Activated CD4-positive, alpha-beta T cell treated with anti-CD3 and anti-CD28 coated beads, Interleukin-2, amount 50 U/mL, for 4 hours (primary cell): ENCODE data around the gene MACROD1.

Experiments used
- DNase-seq, 2 experiments: peaks; one replicate each; pipeline ENCODE4 v3.0.0-alpha.2; 2020

The MACROD1 gene

GRCh38 chr11:64069401-64070313, 96.3 kb downstream of the MACROD1 start:
- DNase-seq = no peak

- no peak for DNase-seq
Measured at GRCh38 chr11:64068705-64069400, 97.1 kb downstream of the MACROD1 start.

- DNase-seq = no peak
Measured at GRCh38 chr11:64067230-64067993, 98.5 kb downstream of the MACROD1 start.

- no peak for DNase-seq
Measured at GRCh38 chr11:64065712-64066111, 100.2 kb downstream of the MACROD1 start.

- no peak for DNase-seq
Measured at GRCh38 chr11:64065141-64065465, 100.8 kb downstream of the MACROD1 start.

GRCh38 chr11:64064374-64065140, 101.4 kb downstream of the MACROD1 start:
- no peak for DNase-seq

- DNase-seq = no peak
Measured at GRCh38 chr11:64063777-64064176, 102.1 kb downstream of the MACROD1 start.

GRCh38 chr11:64062185-64063039, 103.5 kb downstream of the MACROD1 start:
- no peak for DNase-seq

GRCh38 chr11:64060861-64061444, 105.0 kb downstream of the MACROD1 start:
- peak; percentile 30 to 31 for DNase-seq

GRCh38 chr11:64060263-64060860, 105.6 kb downstream of the MACROD1 start:
- no peak for DNase-seq

- DNase-seq = no peak
Measured at GRCh38 chr11:64059339-64060140, 106.4 kb downstream of the MACROD1 start.

GRCh38 chr11:64058494-64058893, 107.4 kb downstream of the MACROD1 start:
- no peak for DNase-seq

GRCh38 chr11:64057890-64058289, 108.0 kb downstream of the MACROD1 start:
- no peak for DNase-seq

- no peak for DNase-seq
Measured at GRCh38 chr11:64056861-64057260, 109.1 kb downstream of the MACROD1 start.

- no peak for DNase-seq
Measured at GRCh38 chr11:64056213-64056785, 109.6 kb downstream of the MACROD1 start.

GRCh38 chr11:64055077-64055476, 110.8 kb downstream of the MACROD1 start:
- DNase-seq = no peak

GRCh38 chr11:64053699-64054098, 112.2 kb downstream of the MACROD1 start:
- no peak for DNase-seq

GRCh38 chr11:64052938-64053622, 112.8 kb downstream of the MACROD1 start:
- no peak for DNase-seq

GRCh38 chr11:64052436-64052835, 113.5 kb downstream of the MACROD1 start:
- no peak for DNase-seq
